Islet of Langerhans (tissue), 1 donor: ENCODE measurements around the gene STXBP6.
A peak's percentile ranks its signal among the peaks of the same experiment; 100 is the strongest.

Source experiments
- FAIRE-seq: peaks from one replicate; lab custom pipeline; 2011; peaks lifted over from hg19 to GRCh38; lab: Jason Lieb, UNC

Gene STXBP6

DNA sequence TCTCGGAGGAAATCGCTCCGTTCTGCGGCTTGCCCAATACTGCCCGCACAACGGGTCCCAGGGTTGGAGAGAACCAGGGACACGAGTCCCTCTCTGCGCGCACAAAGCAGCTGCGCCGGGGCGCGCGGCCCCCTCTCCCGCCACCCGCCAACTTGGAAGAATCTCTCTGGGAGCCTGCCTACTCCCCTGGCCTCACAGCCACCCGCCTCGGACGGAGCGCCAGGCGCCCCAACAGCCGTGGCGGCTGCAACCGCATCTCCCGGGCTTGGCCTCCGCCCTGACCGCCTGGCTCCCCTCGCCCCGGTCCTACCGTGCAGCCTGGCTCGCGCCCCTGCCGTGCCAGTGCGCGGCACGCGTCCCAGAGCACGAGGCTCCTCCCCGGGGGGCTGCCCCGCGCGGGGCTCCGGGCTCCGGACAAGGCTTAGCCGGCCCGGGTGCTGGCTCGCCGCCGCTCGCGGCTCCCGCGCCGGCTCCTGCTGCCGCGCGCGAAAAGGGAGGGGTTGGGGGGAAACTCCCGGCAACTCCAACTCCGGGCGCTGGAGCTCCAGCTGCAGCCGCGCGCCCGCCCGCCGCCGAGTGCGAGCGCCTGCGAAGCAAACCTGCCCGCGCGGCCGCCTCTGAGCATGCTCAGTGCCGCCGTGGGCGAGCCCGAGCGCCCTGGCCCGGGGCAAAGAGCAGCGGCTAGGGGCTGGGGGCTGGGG lies at the start of gene STXBP6:
Gene STXBP6 (minus strand): TSS at position 580 of the 701 bp plus-strand sequence. CDS start 75,329 bp downstream, outside the sequence.
- no peak for FAIRE-seq

DNA sequence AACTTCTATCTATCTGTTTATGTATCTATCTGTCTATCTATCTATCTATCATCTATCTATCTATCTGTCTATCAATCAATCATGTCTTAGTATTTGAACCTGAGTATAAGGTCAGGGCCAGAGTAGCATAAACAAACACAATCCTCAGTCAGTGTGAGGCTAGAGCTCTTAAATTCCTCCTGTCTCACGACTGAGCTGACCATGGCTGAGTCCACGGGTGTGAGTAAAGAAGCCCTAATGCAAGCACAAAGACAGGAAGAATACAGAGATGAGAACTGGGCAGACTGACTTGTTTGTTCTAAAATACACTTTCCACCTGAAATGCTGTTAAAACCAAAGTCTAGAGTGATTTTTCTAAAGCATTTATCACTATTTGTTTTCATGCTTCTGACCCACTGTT lies 47.2 kb upstream of the STXBP6 start:
- no peak for FAIRE-seq

DNA sequence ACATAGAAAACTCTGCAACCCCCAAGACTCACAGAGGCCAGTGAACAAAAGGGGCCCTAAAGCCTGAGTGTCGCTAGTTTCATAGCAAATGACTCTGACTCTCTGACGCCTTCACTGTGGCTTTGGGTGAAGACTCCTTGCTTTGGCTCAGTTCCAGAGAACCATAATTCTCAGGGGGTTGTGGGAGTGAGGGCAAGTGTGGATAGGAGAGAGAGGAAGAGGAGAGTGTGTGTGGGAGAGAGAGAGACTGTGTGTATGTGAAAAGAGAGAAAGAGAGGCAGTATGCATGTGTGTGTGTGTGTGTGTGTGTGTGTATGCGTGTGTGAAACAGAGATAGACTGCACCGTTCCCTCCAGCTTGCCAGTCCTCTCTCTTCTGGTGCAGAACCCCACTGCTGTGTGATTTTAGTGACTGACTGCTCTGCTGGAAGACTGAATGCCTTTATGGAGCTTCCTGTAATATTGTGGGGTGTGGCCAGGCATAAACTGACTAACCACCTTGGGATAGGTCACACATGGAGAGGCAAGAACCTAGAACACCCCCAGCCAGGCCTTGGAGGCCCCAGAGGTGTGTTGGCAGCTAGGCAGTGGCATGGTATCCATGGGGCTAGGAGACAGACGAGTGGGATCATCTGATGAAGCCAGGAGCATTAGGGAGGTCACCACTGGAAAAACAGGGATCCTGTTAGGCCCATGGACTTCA lies 45.9 kb upstream of the STXBP6 start:
- FAIRE-seq, result no peak

DNA sequence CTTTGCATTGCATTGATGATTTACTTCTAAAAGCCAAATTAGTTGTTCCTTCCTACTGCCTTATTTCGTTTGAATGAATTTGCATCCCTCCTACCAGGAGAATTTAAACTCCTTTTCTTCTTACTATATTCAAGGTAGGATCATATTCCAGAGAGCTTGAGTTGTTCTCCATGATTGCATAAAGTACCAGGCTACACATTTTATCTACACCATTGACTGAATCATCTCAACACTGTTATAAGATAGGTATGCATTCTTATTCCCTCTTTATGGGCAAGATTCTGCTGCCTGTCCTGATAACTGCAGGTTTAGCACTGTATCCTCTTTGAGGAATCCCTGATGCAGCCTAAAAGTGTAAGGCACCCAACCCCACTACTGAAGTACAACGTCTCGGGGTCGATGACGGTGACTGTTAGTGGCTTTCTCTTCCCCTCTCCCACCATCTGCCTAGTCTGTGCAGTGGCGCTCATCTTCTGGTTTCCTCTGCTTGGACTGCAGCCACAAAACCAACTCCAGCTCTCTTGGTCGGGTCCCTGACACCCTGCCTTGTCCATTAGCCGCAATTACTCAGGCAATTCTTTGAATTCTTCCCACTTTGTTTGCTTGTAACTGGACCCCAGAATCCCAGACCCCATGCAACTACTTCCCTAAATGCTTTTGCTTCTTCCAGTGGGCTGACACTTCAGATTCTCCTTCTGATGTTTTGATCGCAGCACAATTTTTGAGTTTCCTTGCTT lies 44.4 kb upstream of the STXBP6 start:
- FAIRE-seq, result no peak

DNA sequence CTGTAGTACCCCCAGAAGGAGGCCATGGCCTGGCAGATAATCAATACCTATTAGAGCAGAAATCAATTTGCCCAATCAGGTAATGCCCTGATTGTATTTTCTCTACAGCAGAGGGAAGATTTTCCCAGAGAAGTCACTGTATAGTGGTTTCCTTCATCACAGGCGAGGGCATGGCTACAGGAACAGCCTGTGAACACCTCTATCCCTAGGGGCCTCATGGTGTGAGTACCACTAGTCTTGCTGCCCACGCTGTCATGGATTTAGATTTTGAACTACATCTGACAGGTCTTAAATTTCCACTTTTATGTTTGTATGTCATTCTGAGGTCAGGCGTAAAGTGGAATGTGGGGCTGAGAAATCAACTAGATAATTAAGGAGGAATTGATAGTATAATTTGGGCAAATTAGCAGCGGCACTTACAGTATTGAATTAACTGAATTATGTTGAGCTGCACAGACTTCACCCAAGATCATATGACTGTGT lies 42.4 kb upstream of the STXBP6 start:
- no peak for FAIRE-seq

DNA sequence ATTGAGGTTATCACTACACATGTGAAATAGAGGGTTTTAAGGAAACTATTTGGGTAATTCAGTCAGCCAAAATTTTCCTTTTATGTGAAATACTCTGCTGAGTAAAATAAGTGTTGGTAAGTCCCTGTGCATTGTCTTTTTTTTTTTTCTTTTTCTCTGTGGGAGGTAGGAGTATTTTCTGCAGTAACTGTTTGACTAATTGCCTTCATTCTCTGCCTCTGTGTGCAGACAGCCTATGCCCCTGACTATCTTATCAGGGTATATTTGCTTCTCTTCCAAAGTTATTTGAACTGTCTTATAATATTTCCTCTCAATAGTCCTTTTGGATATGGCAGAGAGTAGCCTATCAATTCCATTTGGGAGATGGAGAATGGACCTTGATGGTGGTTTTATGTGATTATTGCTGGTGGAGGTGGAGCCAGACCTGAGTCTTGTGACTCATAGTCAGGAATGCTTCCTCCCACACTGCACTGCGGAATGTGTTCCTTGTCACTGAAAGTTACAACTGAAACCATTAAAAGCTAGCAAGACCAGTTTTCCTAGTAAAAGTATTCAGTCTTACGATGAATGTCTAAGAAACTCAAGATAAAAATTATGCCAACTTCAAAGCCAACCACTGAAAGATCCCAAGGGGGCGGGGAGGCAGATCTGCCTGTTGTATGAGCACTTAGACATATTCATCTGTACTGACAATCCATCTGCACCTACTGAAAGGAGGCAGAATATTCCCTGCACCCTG lies 40.9 kb upstream of the STXBP6 start:
- FAIRE-seq, result no peak

DNA sequence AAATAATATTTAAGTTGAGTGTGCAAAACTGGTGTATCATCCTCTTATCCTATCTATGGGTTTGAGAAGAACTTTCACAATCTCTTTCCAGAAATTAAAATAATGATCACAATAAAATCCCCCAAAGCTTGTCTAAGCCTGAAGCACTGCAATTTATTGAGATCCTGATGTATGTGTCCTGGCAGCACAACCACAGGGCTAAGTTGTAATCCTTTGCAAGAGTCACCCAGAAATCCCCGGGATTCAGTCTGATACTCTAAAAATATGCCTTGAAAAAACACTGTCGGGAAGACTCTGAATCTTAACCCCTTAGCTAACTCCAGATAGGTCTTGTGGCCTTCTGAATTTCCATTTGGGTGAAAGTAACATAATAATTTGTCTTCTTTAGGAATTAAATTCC lies 40.3 kb upstream of the STXBP6 start:
- no peak for FAIRE-seq

DNA sequence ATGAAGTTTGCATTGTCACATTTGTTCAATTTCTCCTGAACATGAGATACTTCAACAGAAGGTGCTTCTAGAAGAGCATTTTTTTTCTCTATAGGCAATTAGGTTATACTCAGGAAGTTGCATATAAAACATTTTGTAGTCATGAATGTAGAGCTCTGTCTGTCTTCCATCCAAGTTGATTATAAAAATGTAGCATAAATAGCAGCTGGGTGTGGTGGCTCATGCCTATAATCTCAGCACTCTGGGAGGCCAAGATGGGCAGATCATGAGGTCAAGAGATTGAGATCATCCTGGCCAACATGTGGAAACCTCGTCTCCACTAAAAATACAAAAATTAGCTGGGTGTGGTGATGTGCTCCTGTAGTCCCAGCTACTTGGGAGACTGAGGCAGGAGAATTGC lies 39.5 kb upstream of the STXBP6 start:
- no peak for FAIRE-seq

DNA sequence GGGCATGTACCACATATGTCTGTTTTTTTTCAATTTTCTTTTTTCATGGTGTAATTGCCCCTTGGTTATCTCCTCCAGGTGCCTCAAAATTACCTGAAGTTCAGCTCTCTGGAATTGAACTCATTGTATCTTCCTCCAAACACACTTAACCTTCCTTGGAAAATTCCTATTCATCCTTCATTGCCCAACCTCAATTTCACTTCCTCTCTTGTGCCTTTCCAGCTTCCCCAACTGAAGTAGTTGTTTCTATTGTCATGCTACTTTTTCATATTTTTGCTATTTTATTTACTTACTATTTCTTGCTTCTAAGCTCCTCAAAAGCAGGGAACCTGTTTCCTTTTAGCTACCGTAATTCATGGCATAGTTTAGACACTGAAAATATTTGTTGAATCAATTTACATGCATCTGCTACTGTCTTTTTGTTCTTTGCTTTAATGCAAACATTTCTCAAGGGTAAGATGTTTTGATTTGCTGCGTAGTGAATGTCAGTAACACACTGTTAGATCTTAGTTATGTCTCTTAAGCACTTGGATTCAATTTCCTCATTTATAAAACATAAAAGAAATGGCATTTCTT lies 37.0 kb upstream of the STXBP6 start:
- FAIRE-seq, result no peak

DNA sequence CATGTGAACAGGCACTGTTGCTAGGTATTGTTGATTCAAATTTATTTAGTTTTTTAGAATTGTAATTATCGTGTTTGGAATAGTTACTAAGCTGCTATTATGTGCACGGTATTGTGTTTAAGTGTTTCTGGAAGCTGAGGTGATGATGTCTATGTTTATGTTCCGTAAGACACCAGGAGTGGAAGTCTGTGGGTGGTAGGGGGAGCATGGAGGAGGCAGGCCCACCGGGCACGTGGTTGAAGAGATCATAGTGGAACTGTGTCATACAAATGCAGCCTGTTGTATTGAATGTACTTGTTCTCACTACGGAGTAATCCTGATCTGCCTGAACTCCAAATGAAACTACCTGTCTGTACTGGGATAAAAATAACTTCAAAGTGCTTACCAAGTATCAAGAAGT lies 36.1 kb upstream of the STXBP6 start:
- FAIRE-seq, result no peak

DNA sequence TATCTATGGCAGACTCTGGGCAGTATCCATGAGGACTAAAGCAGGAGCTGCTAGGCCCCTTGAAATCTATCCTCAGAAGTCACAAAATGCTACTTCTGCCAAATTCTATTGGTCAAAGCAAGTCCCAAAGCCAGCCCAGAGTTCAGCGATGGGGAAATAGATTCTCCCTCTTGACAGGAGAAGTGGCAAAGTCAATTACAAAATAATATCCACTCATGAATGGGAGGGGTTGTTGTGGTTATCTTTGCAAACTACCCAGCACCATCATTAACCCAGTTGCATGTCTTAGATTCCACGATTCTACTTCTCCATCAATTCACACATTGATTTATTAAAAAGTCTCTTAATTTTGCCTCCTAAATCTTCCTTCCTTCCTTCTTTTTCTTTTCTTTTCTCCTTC lies 30.7 kb upstream of the STXBP6 start:
- no peak for FAIRE-seq

DNA sequence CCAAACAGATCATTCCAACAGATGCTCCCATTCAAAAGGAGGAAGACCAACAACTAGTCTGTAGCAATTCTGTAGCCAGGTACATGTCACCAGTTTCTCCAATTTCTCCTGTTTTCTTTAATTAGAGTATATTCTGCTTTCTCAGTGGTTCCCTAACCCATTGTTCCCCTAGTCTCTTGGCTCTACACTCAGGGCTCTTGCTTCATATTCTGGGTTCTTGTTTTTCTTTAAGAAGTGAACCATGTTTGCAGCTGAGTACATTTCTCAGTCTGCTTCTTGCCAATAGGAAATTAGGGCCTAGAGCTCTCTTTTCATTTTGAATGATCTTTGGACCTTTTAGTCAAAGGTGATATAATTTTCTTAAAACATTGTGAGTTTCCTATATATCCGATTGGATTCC lies 29.4 kb upstream of the STXBP6 start:
- FAIRE-seq, result no peak

DNA sequence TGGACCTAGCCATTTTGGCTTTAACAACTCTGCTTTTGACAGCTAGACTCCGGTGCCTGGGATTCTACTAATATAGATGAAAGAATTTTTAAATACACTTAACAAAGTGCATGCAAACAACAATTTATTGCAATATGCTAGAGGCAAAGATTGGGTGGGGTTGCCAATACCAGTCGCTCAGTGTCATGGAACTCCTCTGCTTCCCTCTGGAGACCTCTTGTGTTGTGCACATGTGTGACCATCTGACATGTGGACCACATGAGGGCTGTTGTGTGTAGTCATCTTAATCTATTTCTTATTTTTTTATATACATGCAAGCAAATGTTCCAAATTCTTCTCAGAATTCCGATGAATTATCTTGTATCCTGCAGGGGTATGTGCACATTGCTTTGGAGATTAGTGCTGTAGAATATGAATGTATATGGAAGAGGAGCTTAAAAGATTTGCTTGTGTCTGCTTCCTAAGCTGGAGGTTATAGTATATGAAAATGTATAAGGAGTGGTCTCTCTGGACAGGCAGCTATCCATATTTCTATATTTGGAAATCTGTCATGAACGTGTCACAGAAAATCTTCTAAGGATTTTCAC lies 24.2 kb upstream of the STXBP6 start:
- FAIRE-seq, result no peak

DNA sequence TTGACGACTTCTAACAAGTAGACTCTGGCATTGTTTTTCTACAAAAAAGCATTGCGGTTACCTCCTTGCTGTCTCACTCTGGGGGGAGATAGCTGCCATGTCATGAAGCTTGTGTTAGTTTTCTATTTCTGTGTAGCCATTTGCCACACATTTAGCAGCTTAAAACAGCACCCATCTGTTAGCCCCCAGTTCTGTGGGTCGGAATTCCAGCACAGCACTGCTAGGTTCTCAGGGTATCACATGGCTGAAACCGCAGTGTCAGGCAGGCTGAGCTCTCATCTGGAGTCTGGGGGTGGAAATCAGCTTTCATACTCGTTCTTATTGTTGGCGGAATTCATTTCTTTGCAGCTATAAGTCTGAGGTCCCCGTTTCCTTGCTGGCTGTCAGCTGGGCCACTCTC lies 19.9 kb upstream of the STXBP6 start:
- FAIRE-seq, result no peak

DNA sequence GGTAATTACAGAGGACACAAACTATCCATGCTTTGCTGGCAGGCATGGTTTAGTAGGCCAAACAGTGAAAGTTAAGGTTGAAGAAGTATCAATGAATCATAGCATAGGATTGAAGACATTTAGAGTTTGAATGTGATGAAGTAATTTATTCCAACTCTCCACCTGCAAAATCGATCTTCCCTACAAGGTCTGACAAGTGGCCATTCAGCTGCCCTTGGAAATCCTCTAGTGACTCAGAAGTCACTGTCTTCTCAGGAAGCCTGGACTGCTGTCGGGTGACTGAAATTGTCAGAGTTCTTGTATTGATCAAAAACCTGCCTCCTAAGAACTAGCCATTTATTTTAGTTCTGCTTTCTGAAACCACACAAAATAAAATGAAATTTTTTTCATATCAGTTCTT lies 17.7 kb upstream of the STXBP6 start:
- FAIRE-seq, result no peak

DNA sequence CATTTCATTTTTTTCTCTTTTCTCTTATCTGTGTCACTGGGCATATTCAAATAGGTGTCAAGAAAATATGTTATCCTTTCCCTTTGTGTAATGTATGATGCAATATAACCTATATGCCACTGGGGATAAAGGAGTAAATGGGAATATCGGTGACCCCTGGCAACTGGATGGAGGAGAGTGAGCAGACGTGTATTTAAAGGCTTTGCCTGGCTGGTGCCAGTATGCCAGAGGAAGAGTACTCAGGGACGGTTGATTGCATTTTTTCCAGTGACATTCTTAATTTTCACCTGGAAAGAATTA lies 12.0 kb upstream of the STXBP6 start:
- no peak for FAIRE-seq

DNA sequence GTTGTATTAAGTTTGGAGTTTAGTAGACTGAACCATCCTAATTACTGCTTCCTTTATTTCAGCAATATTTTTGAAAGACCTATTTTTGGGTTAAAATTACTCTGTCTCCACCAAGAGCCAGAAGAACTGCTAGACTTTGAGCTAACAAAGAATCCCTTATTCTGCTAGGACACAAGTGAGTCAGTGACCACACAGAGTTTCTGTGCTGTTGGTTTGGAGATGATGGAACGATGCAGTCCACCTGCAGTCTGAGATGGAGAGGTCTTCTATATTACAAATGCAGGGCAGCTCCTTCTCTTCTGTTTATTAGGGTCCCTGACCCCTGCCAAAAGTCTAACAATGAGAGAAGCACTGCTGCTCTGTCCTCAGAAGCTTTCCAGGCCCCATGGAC lies 6.7 kb upstream of the STXBP6 start:
- FAIRE-seq, result no peak

DNA sequence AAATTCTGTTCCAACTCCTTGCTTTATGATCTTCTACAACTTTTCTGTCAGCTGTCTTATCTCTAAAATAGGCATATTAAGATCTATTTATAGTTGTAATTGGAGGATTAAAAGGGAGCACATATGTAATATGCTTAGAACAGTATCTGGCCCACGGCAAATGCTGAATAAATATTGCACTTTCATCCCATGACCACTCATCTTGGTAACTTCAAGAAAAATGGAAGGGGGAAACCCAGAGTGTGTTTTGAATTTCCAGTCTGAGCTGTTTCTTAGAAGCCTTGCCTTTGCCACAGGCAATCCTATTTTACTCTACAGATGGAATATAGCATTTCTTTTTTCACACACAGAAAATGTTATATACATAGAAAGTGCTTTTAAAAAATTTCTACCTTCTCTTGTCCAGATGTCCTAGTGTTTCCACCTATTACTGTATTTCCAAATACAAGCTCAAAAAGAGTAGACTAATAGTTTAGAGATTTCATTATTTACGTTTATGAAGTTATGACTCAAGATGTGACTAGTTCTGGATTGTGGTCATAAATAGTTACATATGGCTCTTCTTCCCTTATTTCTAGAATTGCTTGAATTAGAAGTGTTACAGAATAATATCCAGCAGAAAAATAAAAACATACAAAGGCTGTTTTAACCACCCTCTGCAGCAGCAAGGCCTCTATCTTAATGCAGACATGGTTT lies 6.2 kb upstream of the STXBP6 start:
- peak; percentile 21 for FAIRE-seq

DNA sequence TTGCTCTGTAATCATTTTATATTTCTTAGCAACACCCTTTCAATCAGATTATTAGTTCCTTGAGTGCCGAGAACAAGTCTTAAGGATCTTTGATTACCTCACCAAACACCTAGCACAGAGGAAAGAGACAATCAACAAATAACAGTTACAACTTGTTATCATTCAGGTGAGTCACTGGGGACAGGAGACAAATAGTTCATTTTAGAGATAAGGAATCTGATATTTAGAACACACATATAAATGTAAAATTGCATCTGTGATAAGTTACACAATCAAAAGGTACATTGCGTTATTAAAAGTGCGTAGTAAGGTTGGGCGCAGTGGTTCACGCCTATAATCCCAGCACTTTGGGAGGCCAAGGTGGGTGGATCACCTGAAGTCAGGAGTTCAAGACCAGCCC lies 5.1 kb upstream of the STXBP6 start:
- no peak for FAIRE-seq

DNA sequence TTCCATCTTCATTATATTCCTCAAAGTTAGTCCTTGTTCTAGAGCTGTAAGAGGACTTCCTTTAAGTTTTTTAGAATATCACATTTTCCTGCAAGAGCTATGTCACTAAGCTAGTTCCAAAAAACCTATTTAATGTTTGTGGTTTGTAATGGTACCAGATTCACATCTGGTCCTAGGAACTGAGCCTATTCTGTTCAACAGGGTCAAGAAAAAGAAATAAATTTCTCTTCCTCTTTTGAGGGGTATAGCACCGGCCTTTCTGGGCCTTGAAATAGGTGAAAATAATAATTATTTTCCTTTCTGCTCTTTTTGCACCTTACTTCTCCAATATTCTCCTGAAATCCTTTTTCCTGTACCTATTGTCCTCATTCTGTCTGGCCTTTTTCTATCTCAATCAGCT lies 3.6 kb upstream of the STXBP6 start:
- no peak for FAIRE-seq

DNA sequence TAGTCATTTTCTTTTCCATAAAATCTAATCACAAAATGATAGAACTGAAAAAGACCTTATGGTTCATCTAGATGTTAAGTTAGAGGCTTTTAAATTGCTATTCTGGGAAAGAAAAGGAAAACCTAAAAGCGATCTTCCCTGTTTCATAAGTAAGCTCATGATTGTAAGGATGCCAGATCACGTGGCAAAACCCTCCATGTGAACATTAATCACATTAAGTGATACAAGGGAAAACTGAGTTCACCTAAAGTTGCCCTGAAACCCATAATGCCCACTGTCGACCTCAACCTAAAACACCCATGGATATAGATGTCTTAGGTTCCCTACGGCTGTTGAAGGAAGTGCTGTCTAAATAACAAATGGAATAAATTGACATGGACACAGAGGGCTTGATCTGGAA lies 3.0 kb upstream of the STXBP6 start:
- no peak for FAIRE-seq

DNA sequence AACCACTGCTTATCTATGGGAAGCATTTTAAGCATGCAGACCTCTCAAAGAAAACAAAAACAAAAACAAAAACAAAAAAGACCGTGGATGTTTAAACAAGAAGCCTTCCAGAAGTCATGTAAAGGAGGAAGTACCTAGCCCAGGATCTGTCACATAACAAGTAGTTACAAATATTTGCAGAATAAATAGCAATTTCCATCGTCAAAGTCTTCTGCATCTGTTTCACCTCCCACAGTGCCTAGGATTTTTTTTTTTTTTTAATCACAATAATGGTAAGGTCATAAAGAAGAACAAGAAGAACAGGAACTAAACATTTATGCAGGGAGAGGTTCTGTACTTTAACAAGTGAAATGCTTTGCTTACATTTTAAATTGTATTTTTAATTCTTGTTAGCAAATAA lies 2.4 kb upstream of the STXBP6 start:
- no peak for FAIRE-seq
